HG03520 (cell line): ENCODE results near the gene TPRG1.

Experiments
- ATAC-seq: cut with Tn5 transposase; IDR thresholded peaks from one replicate; pipeline ENCODE4 v1.9.1; 2021; ENCODE audit warnings: mild to moderate bottlenecking, moderate library complexity; ENCODE audit not compliant: unreplicated experiment

The TPRG1 gene

DNA sequence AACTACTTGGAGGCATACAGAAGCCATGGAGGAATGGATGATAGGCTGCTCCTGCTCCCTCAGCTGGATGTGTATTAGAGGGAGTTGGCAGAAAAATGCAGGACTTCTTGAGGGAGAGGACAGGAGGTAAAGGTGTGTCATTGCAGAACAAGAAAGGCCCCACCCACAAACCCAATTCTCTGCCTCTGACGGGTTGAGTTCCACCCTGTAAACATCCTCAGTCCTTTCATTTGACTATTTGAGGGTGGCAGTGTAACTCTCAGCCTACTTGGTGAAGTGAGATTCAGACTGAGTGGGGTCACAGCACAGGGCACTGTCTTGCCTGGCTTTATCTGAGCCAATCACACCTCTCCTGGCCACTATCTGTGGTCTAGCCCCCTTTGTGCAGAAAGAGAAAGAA is at the start of gene TPRG1:
Gene TPRG1 (plus strand): TSS at position 265 of the 400 bp plus-strand sequence. CDS start 35,414 bp downstream, outside the sequence.
- no peak for ATAC-seq

DNA sequence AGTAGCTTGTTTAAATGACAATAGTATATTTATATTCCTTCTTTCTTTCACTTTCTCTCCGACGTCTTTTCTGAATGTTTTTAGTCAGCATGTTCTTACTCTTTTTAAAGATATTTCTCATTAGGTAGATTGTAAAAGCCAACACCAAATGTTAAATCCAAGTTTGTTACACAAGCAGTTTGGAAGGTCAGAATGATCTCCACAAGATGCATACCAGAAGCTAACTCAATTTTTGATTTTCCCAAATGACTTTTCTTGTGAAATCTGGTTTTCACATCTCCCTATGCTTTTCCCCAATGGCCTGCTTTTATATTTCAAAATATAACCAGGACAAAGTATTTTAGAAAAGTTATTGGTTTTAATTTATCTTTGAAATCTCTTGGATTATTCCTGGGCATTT is 49.7 kb upstream of the TPRG1 start:
- no peak for ATAC-seq

DNA sequence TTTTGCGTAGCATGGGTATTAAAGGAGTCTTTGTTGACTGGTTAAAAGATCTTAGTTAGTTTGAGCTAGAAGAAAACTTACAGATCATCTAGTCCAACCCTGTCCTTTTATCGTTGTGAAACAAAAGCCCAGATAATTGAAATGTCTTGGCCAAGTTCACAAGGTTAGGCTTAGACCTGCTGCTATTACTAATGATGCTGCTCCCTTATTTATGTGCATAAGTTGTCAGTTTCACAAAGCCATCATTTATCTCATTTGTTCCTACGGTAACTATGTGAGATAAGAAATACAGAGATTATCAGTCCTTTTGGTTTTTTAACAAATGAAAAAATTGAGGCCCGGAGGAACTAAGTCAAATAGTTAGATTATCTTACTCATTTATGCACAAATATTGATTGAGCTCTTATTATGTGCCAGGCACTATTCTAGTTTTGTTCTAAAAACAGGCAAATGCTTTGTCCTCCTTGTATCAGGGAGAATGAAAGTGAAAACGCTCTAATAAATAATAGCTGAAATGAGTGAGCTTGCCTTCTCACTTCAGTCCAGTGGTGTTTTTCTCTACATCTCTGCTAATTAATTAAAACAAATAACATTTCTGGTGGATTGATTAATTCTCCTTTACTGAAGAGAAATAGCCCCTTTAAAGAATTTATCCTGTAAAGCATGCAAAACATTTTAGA is 49.1 kb upstream of the TPRG1 start:
- no peak for ATAC-seq

DNA sequence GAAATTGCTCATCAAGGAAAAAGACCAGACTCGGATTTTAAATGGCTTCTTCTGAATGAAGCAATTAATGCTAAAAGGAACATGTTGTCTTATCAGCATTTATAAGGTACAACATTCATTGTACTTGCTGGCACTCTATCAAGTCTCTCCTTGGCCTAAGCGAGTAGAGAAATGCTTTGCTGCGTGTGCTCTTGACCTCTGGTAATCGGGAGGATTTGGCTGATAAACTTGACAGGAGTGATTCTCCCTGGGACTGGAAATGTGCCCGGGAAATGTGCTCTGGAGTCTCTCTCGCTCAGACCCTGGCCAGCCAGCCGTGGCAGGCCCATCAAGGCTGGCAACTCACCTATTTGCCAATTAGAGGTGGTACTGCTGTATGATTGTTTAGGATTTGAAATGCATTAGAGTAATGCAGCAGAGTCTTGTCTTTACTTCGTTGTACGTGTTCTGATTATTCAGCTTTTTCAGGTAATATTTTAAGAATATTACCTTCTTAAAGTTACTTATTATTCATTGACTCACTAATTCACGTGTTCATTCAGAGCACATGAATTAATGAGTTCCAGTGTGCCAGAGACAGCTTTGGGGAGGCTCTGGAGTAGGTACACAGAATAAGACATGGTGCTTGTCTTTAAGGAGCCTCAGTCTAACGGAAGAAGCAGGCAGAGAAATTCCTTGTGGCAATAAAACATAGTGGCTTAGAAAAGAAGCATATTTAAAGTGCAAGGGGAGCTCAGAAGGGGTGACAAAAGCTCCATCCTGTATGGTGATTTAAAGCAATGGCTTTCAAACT is 48.0 kb upstream of the TPRG1 start:
- no peak for ATAC-seq

- peak; percentile 61 for ATAC-seq
These were observed 39.5 kb upstream of the TPRG1 start for GRCh38 chr3:189132231-189132671.

- ATAC-seq = no peak
These were observed 38.9 kb upstream of the TPRG1 start for GRCh38 chr3:189132839-189133238.

- ATAC-seq = no peak
These were observed 38.0 kb upstream of the TPRG1 start for GRCh38 chr3:189133768-189134167.

- no peak for ATAC-seq
These were observed 34.4 kb upstream of the TPRG1 start for GRCh38 chr3:189137416-189137815.

DNA sequence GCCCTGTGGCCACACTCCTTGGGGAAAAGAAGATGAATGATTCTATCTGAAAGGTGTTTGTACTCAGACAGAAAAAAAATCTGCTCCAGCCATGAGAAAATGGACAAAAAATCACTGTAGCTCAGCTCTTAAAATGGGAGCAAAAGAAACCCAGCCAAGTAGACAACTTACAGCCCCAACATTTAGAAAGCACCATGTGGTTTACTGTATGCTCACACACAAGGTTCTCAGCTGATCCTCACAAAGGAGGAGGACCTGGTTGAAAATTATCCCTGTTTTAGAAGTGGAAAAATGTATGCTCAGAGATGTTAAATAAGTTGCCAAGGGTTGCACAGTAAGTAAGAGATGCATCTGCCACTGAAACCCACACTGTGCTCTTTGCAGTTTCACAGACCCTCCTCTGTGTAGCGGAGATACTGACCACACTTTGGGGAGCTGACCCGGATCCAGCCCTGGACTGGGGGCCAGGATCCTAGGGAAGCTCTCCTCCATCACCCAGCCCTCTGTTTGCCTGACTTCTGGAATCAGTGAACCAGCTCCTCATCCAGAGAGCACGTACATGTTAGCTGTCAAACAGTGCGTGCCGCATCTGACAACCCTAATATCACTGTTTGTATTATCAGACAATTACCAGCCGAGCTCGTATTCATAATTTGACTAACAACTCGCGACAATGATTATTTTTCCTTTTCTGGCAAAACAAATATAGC is 32.7 kb upstream of the TPRG1 start:
- ATAC-seq = no peak

DNA sequence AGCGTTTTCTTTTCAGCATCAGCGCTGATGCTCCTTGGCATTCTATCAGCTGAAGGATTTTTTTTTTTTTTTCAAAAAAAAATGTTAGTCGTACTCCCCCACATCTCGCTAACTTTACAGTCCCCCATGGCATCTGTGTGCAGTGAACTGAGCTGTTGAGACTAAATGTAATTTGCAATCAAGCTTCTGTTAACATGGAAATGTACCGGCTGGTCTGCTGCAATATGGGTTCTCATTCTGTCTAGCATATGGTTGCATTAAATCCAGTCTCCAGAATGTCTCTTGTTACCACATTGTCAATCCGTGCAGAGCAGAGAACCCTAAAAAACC is 32.2 kb upstream of the TPRG1 start:
- no peak for ATAC-seq

DNA sequence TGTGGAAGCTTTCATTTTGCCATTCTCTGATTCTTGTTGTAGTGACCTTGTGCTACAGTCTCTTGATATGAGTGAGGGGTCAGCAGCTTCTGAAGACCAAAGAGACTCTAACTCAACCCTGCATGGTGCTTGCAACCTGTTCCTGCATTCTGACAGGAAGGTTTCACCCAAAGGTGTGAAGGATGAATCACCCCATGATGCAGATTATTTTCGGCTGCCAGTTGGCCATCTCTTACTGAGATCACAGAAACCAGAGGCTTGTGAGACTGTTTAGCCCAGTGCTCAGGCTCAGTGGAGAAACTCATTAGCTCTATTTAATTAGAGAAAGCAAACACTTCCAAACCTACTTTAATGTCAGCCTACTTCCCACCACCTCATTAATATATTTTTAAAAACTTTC is 29.2 kb upstream of the TPRG1 start:
- ATAC-seq = no peak

GRCh38 chr3:189143321-189143720 is 28.4 kb upstream of the TPRG1 start:
- no peak for ATAC-seq

GRCh38 chr3:189143771-189144170 is 28.0 kb upstream of the TPRG1 start:
- no peak for ATAC-seq

DNA sequence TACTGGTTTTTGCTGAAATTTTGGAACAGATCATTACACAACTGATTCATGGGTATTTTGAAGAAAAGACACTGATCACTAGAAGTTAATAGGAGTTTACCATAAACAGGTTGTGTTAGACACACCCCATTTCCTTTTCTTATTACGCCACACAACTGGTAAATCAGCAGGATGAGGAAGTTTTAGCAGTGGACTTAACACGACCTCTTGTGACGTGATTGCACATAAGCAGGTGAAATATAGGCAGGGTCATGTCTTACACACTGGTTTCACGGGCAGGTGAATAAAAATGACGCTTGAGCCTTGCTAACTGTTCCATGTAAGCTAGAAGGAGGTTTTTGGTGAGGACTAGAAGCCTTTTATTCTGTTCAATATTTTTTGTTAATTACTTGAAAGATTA is 27.1 kb upstream of the TPRG1 start:
- no peak for ATAC-seq

GRCh38 chr3:189146848-189147247 is 24.9 kb upstream of the TPRG1 start:
- ATAC-seq = no peak

GRCh38 chr3:189148081-189148507 is 23.7 kb upstream of the TPRG1 start:
- peak; percentile 72 for ATAC-seq

DNA sequence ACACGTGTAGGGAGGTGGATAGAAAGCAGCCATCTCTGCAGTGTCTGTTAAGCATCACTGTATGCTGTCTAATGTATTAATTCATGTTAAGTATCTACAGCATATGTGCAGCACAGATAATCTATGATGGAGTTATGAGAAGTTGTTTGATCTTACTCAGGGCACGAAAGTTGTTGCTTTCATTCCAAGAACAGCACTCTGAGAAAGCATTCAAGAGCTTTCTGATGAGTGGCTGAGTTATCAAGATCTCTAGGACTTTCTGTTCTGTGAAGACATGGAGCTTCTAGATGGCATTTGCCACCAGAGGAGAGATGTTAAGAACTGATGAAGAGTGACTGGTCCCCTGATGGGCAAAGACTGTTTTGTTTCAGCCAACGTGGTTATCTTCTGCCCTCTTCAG is 22.6 kb upstream of the TPRG1 start:
- ATAC-seq = no peak

DNA sequence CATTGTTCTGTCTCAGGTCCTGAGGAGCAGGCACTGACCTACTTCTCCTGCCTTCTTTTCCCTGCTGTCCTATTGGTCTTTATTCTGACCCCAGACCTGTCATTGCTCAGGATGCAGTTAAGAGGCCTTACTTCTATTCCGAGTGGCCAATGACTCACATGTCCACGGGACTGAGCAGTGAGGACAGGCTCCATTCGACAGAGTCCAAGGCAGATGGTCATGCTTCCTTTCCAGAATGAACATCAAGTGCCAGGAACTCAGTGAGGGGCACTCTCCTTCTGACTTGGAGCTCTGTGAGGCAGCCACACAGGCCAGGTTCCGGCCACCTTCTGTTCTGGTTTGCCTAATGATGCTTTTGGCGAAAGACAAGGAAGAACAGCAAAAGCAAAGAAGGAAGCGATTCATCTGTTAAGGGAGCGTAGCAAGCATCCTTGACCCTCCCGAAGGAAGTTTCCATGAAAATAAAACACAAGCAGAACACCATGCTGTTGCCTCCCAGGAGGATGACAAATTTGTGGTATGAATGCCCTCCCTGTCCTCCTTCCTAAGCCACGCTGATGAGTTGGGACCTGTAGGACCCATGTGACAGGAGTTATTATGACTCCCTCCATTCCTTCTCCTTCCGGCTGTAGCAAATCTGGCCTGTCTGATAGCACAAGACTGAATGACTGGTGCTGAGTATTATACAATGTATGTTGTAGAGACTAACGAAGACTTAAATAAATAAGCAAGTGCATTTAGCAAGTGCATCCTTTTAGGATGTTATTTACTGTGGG is 14.4 kb upstream of the TPRG1 start:
- ATAC-seq = no peak

- ATAC-seq = no peak
These were observed 13.7 kb upstream of the TPRG1 start for GRCh38 chr3:189158034-189158433.

- no peak for ATAC-seq
These were observed 11.1 kb upstream of the TPRG1 start for GRCh38 chr3:189160519-189161309.
